Activated naive CD4-positive, alpha-beta T cell treated with anti-CD3 and anti-CD28 coated beads, Interleukin-2, amount 10 ng/mL, durations not matched to agents 7 days and 5 days (primary cell): ENCODE measurements around the gene ATP2B1.

Experiments used
- CTCF ChIA-PET: fragments of 350-600 bp; sonication (Branson Sonifier 250); formaldehyde crosslinking; loops from one replicate; lab custom pipeline; 2021; ENCODE audit warnings: antibody characterized with exemption; lab: Charles Lee
- DNase-seq: peaks from one replicate; pipeline ENCODE4 v3.0.0-alpha.2; 2020
- H3K27ac Mint-ChIP-seq: one replicate; pipeline ENCODE4 v1.8.0; 2021; ENCODE audit warnings: mild to moderate bottlenecking, moderate library complexity, mixed read lengths
- H3K27me3 Mint-ChIP-seq: one replicate; pipeline ENCODE4 v1.8.0; 2021; ENCODE audit warnings: mild to moderate bottlenecking, mixed read lengths
- H3K36me3 Mint-ChIP-seq: one replicate; pipeline ENCODE4 v1.8.0; 2021; ENCODE audit warnings: mixed read lengths
- H3K4me1 Mint-ChIP-seq: one replicate; pipeline ENCODE4 v1.8.0; 2021; ENCODE audit warnings: mixed read lengths
- H3K4me3 Mint-ChIP-seq: one replicate; pipeline ENCODE4 v1.8.0; 2021; ENCODE audit warnings: mild to moderate bottlenecking, moderate library complexity, mixed read lengths
- H3K9me3 Mint-ChIP-seq: one replicate; pipeline ENCODE4 v1.8.0; 2021; ENCODE audit warnings: mixed read lengths

ATP2B1 gene

GRCh38 chr12:89692439-89692838 is 16.2 kb downstream of the ATP2B1 start:
- CTCF ChIA-PET: interaction anchor here (1.1 kb wide), 1 partner anchor 285 kb away, joined by 3 read pairs; no protein-coding TSS in a partner anchor
- no peak for DNase-seq
- no peaks in the 10 kb centered on the region for H3K9me3 Mint-ChIP-seq
- no peak overlapping the region for H3K4me3 Mint-ChIP-seq
- H3K4me1 Mint-ChIP-seq: no peaks in the 10 kb centered on the region
- H3K27ac Mint-ChIP-seq: no peak overlapping the region
- H3K36me3 Mint-ChIP-seq: peaks cover 2% of the 10 kb centered on the region
- H3K27me3 Mint-ChIP-seq: no peaks in the 10 kb centered on the region

- H3K9me3 Mint-ChIP-seq: no peaks in the 10 kb centered on the region
- CTCF ChIA-PET: no interaction called here
- no peak for DNase-seq
- H3K36me3 Mint-ChIP-seq: peaks cover 2% of the 10 kb centered on the region
- H3K27me3 Mint-ChIP-seq: no peaks in the 10 kb centered on the region
- H3K4me1 Mint-ChIP-seq: no peaks in the 10 kb centered on the region
- no peak overlapping the region for H3K4me3 Mint-ChIP-seq
- no peak overlapping the region for H3K27ac Mint-ChIP-seq
Measured at GRCh38 chr12:89691659-89692058, 17.0 kb downstream of the ATP2B1 start.

GRCh38 chr12:89690925-89691324 is 17.7 kb downstream of the ATP2B1 start:
- CTCF ChIA-PET: no interaction called here
- H3K9me3 Mint-ChIP-seq: no peaks in the 10 kb centered on the region
- no peak overlapping the region for H3K4me3 Mint-ChIP-seq
- no peaks in the 10 kb centered on the region for H3K4me1 Mint-ChIP-seq
- no peak overlapping the region for H3K27ac Mint-ChIP-seq
- H3K27me3 Mint-ChIP-seq: no peaks in the 10 kb centered on the region
- peaks cover 2% of the 10 kb centered on the region for H3K36me3 Mint-ChIP-seq
- DNase-seq: no peak

GRCh38 chr12:89689306-89689705 is 19.3 kb downstream of the ATP2B1 start:
- DNase-seq: no peak
- Mint-ChIP-seq H3K4me1 (no peaks in the 10 kb centered on the region), H3K27ac (no peak overlapping the region), H3K4me3 (no peak overlapping the region), H3K27me3 (no peaks in the 10 kb centered on the region), H3K9me3 (peaks cover 2% of the 10 kb centered on the region), H3K36me3 (peaks cover 4% of the 10 kb centered on the region)
- CTCF ChIA-PET: no interaction called here

GRCh38 chr12:89686311-89686710 is 22.3 kb downstream of the ATP2B1 start:
- no peak for DNase-seq
- Mint-ChIP-seq H3K27ac (no peak overlapping the region), H3K4me3 (no peak overlapping the region), H3K9me3 (peaks cover 11% of the 10 kb centered on the region), H3K27me3 (no peaks in the 10 kb centered on the region), H3K36me3 (peaks cover 3% of the 10 kb centered on the region), H3K4me1 (no peaks in the 10 kb centered on the region)
- CTCF ChIA-PET: no interaction called here

GRCh38 chr12:89685363-89685972 is 23.2 kb downstream of the ATP2B1 start:
- H3K27ac Mint-ChIP-seq: no peak overlapping the region

GRCh38 chr12:89684136-89684535 is 24.5 kb downstream of the ATP2B1 start:
- Mint-ChIP-seq H3K4me3 (no peak overlapping the region), H3K27ac (no peak overlapping the region), H3K36me3 (peaks cover 8% of the 10 kb centered on the region), H3K27me3 (no peaks in the 10 kb centered on the region), H3K4me1 (no peaks in the 10 kb centered on the region), H3K9me3 (peaks cover 26% of the 10 kb centered on the region)
- CTCF ChIA-PET: no interaction called here
- DNase-seq: no peak

More at GRCh38 chr12:89685363-89685972, 23.2 kb downstream of the ATP2B1 start:
- peaks cover 8% of the 10 kb centered on the region for H3K36me3 Mint-ChIP-seq
- no peak for DNase-seq
- no peak overlapping the region for H3K4me3 Mint-ChIP-seq
- CTCF ChIA-PET: no interaction called here
- H3K9me3 Mint-ChIP-seq: peaks cover 15% of the 10 kb centered on the region
- no peaks in the 10 kb centered on the region for H3K4me1 Mint-ChIP-seq
- no peaks in the 10 kb centered on the region for H3K27me3 Mint-ChIP-seq

GRCh38 chr12:89682284-89682683 is 26.4 kb downstream of the ATP2B1 start:
- no peak for DNase-seq
- CTCF ChIA-PET: no interaction called here
- peaks cover 8% of the 10 kb centered on the region for H3K36me3 Mint-ChIP-seq
- peaks cover 26% of the 10 kb centered on the region for H3K9me3 Mint-ChIP-seq
- H3K27ac Mint-ChIP-seq: no peak overlapping the region
- H3K27me3 Mint-ChIP-seq: no peaks in the 10 kb centered on the region
- H3K4me3 Mint-ChIP-seq: no peak overlapping the region
- H3K4me1 Mint-ChIP-seq: no peaks in the 10 kb centered on the region

GRCh38 chr12:89680409-89680808 is 28.2 kb downstream of the ATP2B1 start:
- Mint-ChIP-seq H3K4me3 (no peak overlapping the region), H3K27me3 (no peaks in the 10 kb centered on the region), H3K36me3 (peaks cover 9% of the 10 kb centered on the region), H3K27ac (no peak overlapping the region), H3K9me3 (peaks cover 26% of the 10 kb centered on the region), H3K4me1 (no peaks in the 10 kb centered on the region)
- CTCF ChIA-PET: no interaction called here
- DNase-seq: no peak

- H3K27me3 Mint-ChIP-seq: no peaks in the 10 kb centered on the region
- CTCF ChIA-PET: no interaction called here
- peaks cover 24% of the 10 kb centered on the region for H3K9me3 Mint-ChIP-seq
- no peak overlapping the region for H3K27ac Mint-ChIP-seq
- H3K36me3 Mint-ChIP-seq: peaks cover 6% of the 10 kb centered on the region
- H3K4me1 Mint-ChIP-seq: no peaks in the 10 kb centered on the region
- no peak overlapping the region for H3K4me3 Mint-ChIP-seq
- no peak for DNase-seq
Measured at GRCh38 chr12:89679631-89680030, 29.0 kb downstream of the ATP2B1 start.

GRCh38 chr12:89678225-89678624 is 30.4 kb downstream of the ATP2B1 start:
- Mint-ChIP-seq H3K4me3 (no peak overlapping the region), H3K9me3 (peaks cover 24% of the 10 kb centered on the region), H3K27ac (no peak overlapping the region), H3K4me1 (no peaks in the 10 kb centered on the region), H3K27me3 (no peaks in the 10 kb centered on the region), H3K36me3 (peaks cover 6% of the 10 kb centered on the region)
- no peak for DNase-seq
- CTCF ChIA-PET: no interaction called here

- Mint-ChIP-seq H3K4me1 (peaks cover 2% of the 10 kb centered on the region), H3K4me3 (no peak overlapping the region)
- CTCF ChIA-PET: no interaction called here
Measured at GRCh38 chr12:89676930-89677329, 31.7 kb downstream of the ATP2B1 start.

GRCh38 chr12:89674326-89674942 is 34.2 kb downstream of the ATP2B1 start:
- DNase-seq: no peak
- Mint-ChIP-seq H3K4me1 (peaks cover 3% of the 10 kb centered on the region), H3K36me3 (peaks cover 2% of the 10 kb centered on the region), H3K4me3 (no peak overlapping the region), H3K9me3 (peaks cover under 1% of the 10 kb centered on the region), H3K27me3 (no peaks in the 10 kb centered on the region), H3K27ac (no peak overlapping the region)
- CTCF ChIA-PET: no interaction called here

More at GRCh38 chr12:89676930-89677329, 31.7 kb downstream of the ATP2B1 start:
- no peaks in the 10 kb centered on the region for H3K27me3 Mint-ChIP-seq
- DNase-seq: no peak
- peaks cover 19% of the 10 kb centered on the region for H3K9me3 Mint-ChIP-seq
- H3K27ac Mint-ChIP-seq: no peak overlapping the region
- peaks cover 6% of the 10 kb centered on the region for H3K36me3 Mint-ChIP-seq

- Mint-ChIP-seq H3K27ac (no peak overlapping the region), H3K4me1 (peaks cover 3% of the 10 kb centered on the region), H3K36me3 (peaks cover 2% of the 10 kb centered on the region), H3K9me3 (no peaks in the 10 kb centered on the region), H3K27me3 (no peaks in the 10 kb centered on the region), H3K4me3 (no peak overlapping the region)
- CTCF ChIA-PET: no interaction called here
- DNase-seq: no peak
Measured at GRCh38 chr12:89673603-89674002, 35.0 kb downstream of the ATP2B1 start.

- DNase-seq: no peak
- no peak overlapping the region for H3K27ac Mint-ChIP-seq
- H3K9me3 Mint-ChIP-seq: no peaks in the 10 kb centered on the region
- CTCF ChIA-PET: interaction anchor here (1.1 kb wide), 1 partner anchor 9 kb away, joined by 3 read pairs; no protein-coding TSS in a partner anchor
- H3K36me3 Mint-ChIP-seq: peaks cover 2% of the 10 kb centered on the region
- no peak overlapping the region for H3K4me3 Mint-ChIP-seq
- no peaks in the 10 kb centered on the region for H3K27me3 Mint-ChIP-seq
- peaks cover 3% of the 10 kb centered on the region for H3K4me1 Mint-ChIP-seq
Measured at GRCh38 chr12:89672589-89672979, 36.1 kb downstream of the ATP2B1 start.
